NT2/D1 (cell line): ENCODE data around the gene ADAM8.
A peak's percentile ranks its signal among the peaks of the same experiment; 100 is the strongest.

Experiments
- DNase-seq: peaks from one replicate; pipeline ENCODE4 v3.0.0-alpha.2; 2011; ENCODE audit warnings: low read depth, low spot score
- H3K27me3 ChIP-seq: 2 replicates; pipeline ENCODE4 v1.6.0; 2011; ENCODE audit warnings: mild to moderate bottlenecking; ENCODE audit not compliant: insufficient read length, insufficient read depth
- H3K36me3 ChIP-seq: 2 replicates; pipeline ENCODE4 v1.6.1; 2011; ENCODE audit warnings: mild to moderate bottlenecking, low read length, mixed read lengths; ENCODE audit not compliant: insufficient read depth, insufficient read length
- H3K4me1 ChIP-seq: 2 replicates; pipeline ENCODE4 v1.5.1; 2011; ENCODE audit not compliant: insufficient read depth, insufficient read length
- H3K4me3 ChIP-seq: 2 replicates; pipeline ENCODE4 v1.5.1; 2011; ENCODE audit warnings: low read depth; ENCODE audit not compliant: insufficient read length
- H3K9ac ChIP-seq: 2 replicates; pipeline ENCODE4 v1.6.0; 2011; ENCODE audit warnings: low read depth; ENCODE audit not compliant: insufficient read length
- H3K9me3 ChIP-seq: 2 replicates; pipeline ENCODE4 v1.5.1; 2011; ENCODE audit warnings: mild to moderate bottlenecking, low read length; ENCODE audit not compliant: insufficient read depth
- SUZ12 ChIP-seq: IDR thresholded peaks from 2 replicates; pipeline ENCODE4 v1.6.1; 2011; ENCODE audit not compliant: insufficient read length, insufficient read depth; ENCODE audit errors: extremely low read depth
- YY1 ChIP-seq: IDR thresholded peaks from 2 replicates; pipeline ENCODE4 v1.6.1; 2011; ENCODE audit not compliant: insufficient read length, insufficient read depth
- ZNF274 ChIP-seq: IDR thresholded peaks from 2 replicates; pipeline ENCODE4 v1.6.1; 2011; ENCODE audit warnings: mild to moderate bottlenecking, low read depth, low read length

ADAM8 gene

GRCh38 chr10:133281084-133281483 lies 4.4 kb upstream of the ADAM8 start:
- Histone ChIP-seq H3K4me1 (peaks cover 10% of the 10 kb centered on the region), H3K36me3 (peaks cover 60% of the 10 kb centered on the region), H3K4me3 (no peak overlapping the region), H3K9ac (no peak overlapping the region), H3K27me3 (peaks cover 4% of the 10 kb centered on the region), H3K9me3 (no peaks in the 10 kb centered on the region)
- TF ChIP-seq ZNF274: no peak
- TF ChIP-seq SUZ12: no peak
- TF ChIP-seq YY1: no peak
- no peak for DNase-seq

GRCh38 chr10:133280391-133281059 lies 3.9 kb upstream of the ADAM8 start:
- H3K4me1 ChIP-seq: peaks cover 15% of the 10 kb centered on the region
- peaks cover 5% of the 10 kb centered on the region for H3K27me3 ChIP-seq
- H3K4me3 ChIP-seq: no peak overlapping the region
- H3K36me3 ChIP-seq: peaks cover 56% of the 10 kb centered on the region
- no peaks in the 10 kb centered on the region for H3K9me3 ChIP-seq
- no peak for DNase-seq
- H3K9ac ChIP-seq: no peak overlapping the region
- no peak for TF ChIP-seq ZNF274

GRCh38 chr10:133279326-133280226 lies 2.9 kb upstream of the ADAM8 start:
- DNase-seq: no peak
- H3K27me3 ChIP-seq: peaks cover 5% of the 10 kb centered on the region
- TF ChIP-seq YY1 (no peak), ZNF274 (no peak), SUZ12 (no peak)
- peaks cover 47% of the 10 kb centered on the region for H3K36me3 ChIP-seq
- peak overlapping the region; percentile 32 for H3K9ac ChIP-seq
- H3K9me3 ChIP-seq: no peaks in the 10 kb centered on the region
- no peak overlapping the region for H3K4me3 ChIP-seq
- peaks cover 18% of the 10 kb centered on the region for H3K4me1 ChIP-seq

GRCh38 chr10:133278577-133279265 lies 2.1 kb upstream of the ADAM8 start:
- H3K36me3 ChIP-seq: peaks cover 41% of the 10 kb centered on the region
- no peak overlapping the region for H3K9ac ChIP-seq
- DNase-seq: no peak
- no peaks in the 10 kb centered on the region for H3K9me3 ChIP-seq
- TF ChIP-seq YY1: no peak
- no peak for TF ChIP-seq ZNF274
- TF ChIP-seq SUZ12: no peak
- no peak overlapping the region for H3K4me3 ChIP-seq
- peaks cover 5% of the 10 kb centered on the region for H3K27me3 ChIP-seq
- peaks cover 20% of the 10 kb centered on the region for H3K4me1 ChIP-seq

GRCh38 chr10:133277993-133278576 lies 1.4 kb upstream of the ADAM8 start:
- no peak overlapping the region for H3K9ac ChIP-seq
- H3K36me3 ChIP-seq: peaks cover 34% of the 10 kb centered on the region
- no peak for DNase-seq
- H3K27me3 ChIP-seq: peaks cover 5% of the 10 kb centered on the region
- H3K9me3 ChIP-seq: no peaks in the 10 kb centered on the region
- TF ChIP-seq ZNF274 (no peak), SUZ12 (no peak), YY1 (no peak)
- H3K4me1 ChIP-seq: peaks cover 20% of the 10 kb centered on the region
- H3K4me3 ChIP-seq: no peak overlapping the region

- no peak overlapping the region for H3K9ac ChIP-seq
Measured at GRCh38 chr10:133277277-133277992, 767 bp upstream of the ADAM8 start.

More at GRCh38 chr10:133277277-133277992, 767 bp upstream of the ADAM8 start:
- Histone ChIP-seq H3K9me3 (no peaks in the 10 kb centered on the region), H3K36me3 (peaks cover 28% of the 10 kb centered on the region), H3K27me3 (peaks cover 5% of the 10 kb centered on the region), H3K4me3 (no peak overlapping the region), H3K4me1 (peaks cover 20% of the 10 kb centered on the region)
- no peak for DNase-seq
- TF ChIP-seq ZNF274 (no peak), SUZ12 (no peak), YY1 (no peak)
